GF-D8 (cell line): ENCODE data around the gene FYB1.
A peak's percentile ranks its signal among the peaks of the same experiment; 100 is the strongest.

Experiments
- DNase-seq: peaks from one replicate; lab custom pipeline; 2025; lab: John Stamatoyannopoulos, UW

Gene FYB1

GRCh38 chr5:39080168-39080567, 139.2 kb downstream of the FYB1 start:
- DNase-seq, result no peak

GRCh38 chr5:39079147-39079546, 140.2 kb downstream of the FYB1 start:
- no peak for DNase-seq

- DNase-seq, result peak; percentile 49
These were observed 142.3 kb downstream of the FYB1 start for GRCh38 chr5:39076757-39077728.

GRCh38 chr5:39076101-39076756, 143.1 kb downstream of the FYB1 start:
- DNase-seq, result no peak

GRCh38 chr5:39074017-39074814, 145.1 kb downstream of the FYB1 start, which contains the start of gene RICTOR:
Gene RICTOR, minus strand, starts transcription at chr5:39074399. Its CDS starts 22 bp downstream, at chr5:39074377.
- DNase-seq, result peak; percentile 66

- no peak for DNase-seq
These were observed 145.7 kb downstream of the FYB1 start for GRCh38 chr5:39073767-39074016.

GRCh38 chr5:39072925-39073766, 146.2 kb downstream of the FYB1 start:
- peak; percentile 41 for DNase-seq

GRCh38 chr5:39068099-39068498, 151.3 kb downstream of the FYB1 start:
- no peak for DNase-seq

GRCh38 chr5:39064450-39064849, 154.9 kb downstream of the FYB1 start:
- DNase-seq, result no peak

- DNase-seq, result no peak
These were observed 156.3 kb downstream of the FYB1 start for GRCh38 chr5:39063037-39063436.

- no peak for DNase-seq
These were observed 156.8 kb downstream of the FYB1 start for GRCh38 chr5:39062530-39062929.

- no peak for DNase-seq
These were observed 157.3 kb downstream of the FYB1 start for GRCh38 chr5:39062104-39062503.

GRCh38 chr5:39059064-39059463, 160.3 kb downstream of the FYB1 start:
- no peak for DNase-seq

GRCh38 chr5:39058178-39058921, 161.0 kb downstream of the FYB1 start:
- no peak for DNase-seq

GRCh38 chr5:39057734-39058133, 161.6 kb downstream of the FYB1 start:
- no peak for DNase-seq

- no peak for DNase-seq
These were observed 163.5 kb downstream of the FYB1 start for GRCh38 chr5:39055768-39056398.
